Epithelial cell of proximal tubule (primary cell): ENCODE results near the gene SORBS1. TPM values are rescaled to one million over a fixed set of nuclear protein-coding genes. Genes with fewer than 3 reads are reported as not detected.

Source experiments
- DNase-seq: peaks from one replicate; pipeline ENCODE4 v3.0.0-alpha.2; 2011; ENCODE audit warnings: low read depth
- H3K4me3 ChIP-seq: 2 replicates; pipeline ENCODE4 v1.5.1; 2011; ENCODE audit warnings: low read depth, mild to moderate bottlenecking, low read length
- total RNA-seq: library from RNA; depleted of rRNA; stranded (reverse); fragments of >200 nt; gene quantifications from 2 replicates; pipeline ENCODE4 v1.2.3, GENCODE V29; 2015
- TF ChIP-seq, protein P1 (sequence below): conservative IDR thresholded peaks from 2 replicates; pipeline ENCODE4 v1.5.1; 2012; ENCODE audit warnings: low read depth, mild to moderate bottlenecking, low read length

The SORBS1 gene
- total RNA-seq, 1 donor from 2014 or later: 7.0 TPM

GRCh38 chr10:95414016-95414830 lies 146.9 kb downstream of the SORBS1 start:
- DNase-seq: no peak
- no peak overlapping the region for H3K4me3 ChIP-seq
- TF ChIP-seq, protein P1, sequence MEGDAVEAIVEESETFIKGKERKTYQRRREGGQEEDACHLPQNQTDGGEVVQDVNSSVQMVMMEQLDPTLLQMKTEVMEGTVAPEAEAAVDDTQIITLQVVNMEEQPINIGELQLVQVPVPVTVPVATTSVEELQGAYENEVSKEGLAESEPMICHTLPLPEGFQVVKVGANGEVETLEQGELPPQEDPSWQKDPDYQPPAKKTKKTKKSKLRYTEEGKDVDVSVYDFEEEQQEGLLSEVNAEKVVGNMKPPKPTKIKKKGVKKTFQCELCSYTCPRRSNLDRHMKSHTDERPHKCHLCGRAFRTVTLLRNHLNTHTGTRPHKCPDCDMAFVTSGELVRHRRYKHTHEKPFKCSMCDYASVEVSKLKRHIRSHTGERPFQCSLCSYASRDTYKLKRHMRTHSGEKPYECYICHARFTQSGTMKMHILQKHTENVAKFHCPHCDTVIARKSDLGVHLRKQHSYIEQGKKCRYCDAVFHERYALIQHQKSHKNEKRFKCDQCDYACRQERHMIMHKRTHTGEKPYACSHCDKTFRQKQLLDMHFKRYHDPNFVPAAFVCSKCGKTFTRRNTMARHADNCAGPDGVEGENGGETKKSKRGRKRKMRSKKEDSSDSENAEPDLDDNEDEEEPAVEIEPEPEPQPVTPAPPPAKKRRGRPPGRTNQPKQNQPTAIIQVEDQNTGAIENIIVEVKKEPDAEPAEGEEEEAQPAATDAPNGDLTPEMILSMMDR: no peak

GRCh38 chr10:95413588-95413987 lies 147.6 kb downstream of the SORBS1 start:
- no peak overlapping the region for H3K4me3 ChIP-seq
- no peak for DNase-seq
- TF ChIP-seq, protein P1: no peak

GRCh38 chr10:95411635-95412034 lies 149.5 kb downstream of the SORBS1 start:
- DNase-seq: no peak
- TF ChIP-seq, protein P1: no peak

GRCh38 chr10:95408983-95409873 lies 151.9 kb downstream of the SORBS1 start:
- no peak for DNase-seq
- no peak overlapping the region for H3K4me3 ChIP-seq
- TF ChIP-seq, protein P1: no peak

More at GRCh38 chr10:95411635-95412034, 149.5 kb downstream of the SORBS1 start:
- no peak overlapping the region for H3K4me3 ChIP-seq

DNA sequence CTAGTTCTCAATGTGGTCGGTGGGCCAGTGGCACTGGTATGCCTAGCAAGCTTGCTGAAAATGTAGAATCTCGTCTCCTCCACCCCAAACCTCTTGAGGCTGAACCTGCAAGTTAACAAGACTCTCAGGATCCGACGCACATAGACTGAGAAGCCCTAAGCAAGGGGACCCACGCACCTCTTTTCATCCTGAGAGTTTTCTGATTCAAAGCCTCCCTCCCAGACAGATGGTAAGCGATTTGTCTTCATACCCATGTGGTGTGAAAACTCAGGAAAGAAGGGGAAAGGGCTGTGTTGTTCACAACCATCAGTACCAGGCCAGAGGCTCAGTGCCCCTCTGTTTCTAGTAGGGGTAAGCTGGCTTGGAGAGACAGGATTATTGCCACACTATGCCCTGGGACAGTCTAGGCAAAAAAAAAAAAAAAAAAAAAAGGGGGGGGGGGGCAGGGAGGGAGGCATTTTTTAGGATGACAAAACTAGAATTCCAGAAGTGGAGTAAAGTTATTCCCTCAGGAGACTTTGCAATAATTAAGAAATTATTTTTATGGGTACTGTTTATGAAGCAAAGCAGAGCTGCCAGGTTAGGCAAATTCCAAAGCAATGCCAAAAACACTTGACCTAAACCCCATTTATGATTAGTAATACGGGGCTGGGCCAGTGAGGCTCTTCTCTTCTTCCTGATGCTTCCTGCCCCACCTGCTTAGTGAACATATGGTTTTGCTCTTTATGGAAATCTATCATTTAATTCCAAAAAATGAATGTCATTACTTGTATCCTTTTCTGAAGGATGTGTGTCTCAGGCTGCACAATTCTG lies 152.8 kb downstream of the SORBS1 start:
- TF ChIP-seq, protein P1: no peak
- no peak for DNase-seq

DNA sequence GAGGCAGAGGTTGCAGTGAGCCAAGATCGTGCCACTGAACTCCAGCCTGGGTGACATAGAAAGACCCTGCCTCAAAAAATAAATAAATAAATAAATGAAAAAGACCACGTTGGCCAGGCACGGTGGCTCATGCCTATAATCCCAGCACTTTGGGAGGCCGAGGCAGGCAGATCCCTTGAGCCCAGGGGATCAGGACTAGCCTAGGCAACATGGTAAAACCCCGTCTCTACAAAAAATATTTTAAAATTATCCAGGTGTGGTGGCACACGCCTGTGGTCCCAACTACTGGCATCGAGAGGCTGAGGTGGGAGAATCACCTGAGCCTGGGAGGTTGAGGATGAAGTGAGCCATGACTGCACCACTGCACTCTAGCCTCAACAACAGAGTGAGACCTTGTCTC lies 153.6 kb downstream of the SORBS1 start:
- no peak for DNase-seq
- no peak overlapping the region for H3K4me3 ChIP-seq
- TF ChIP-seq, protein P1: no peak

More for the DNA sequence above, 152.8 kb downstream of the SORBS1 start:
- H3K4me3 ChIP-seq: no peak overlapping the region
